Measurements from ENCODE around the gene GPR15.
"Not testable (repeated sequence)": the region's sequence is repeated elsewhere in the genome, so short reads cannot be mapped to it uniquely, and the experiment has no call there.

GPR15 gene

DNA sequence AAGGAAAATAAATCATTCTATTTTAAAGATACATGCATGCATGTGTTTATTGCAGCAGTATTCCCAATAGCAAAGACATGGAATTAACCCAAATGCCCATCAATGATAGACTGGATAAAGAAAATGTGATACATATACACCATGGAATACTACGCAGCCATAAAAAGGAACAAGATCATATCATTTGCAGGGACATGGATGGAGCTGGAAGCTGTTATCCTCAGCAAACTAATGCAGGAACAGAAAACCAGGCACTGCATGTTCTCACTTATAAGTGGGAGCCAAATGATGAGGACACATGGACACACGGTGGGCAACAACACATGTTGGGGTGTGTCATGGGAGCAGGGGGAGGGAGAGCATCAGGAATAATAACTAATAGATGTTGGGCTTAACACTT, 28.0 kb downstream of the GPR15 start:
- not testable (repeated sequence) for DNase-seq

DNA sequence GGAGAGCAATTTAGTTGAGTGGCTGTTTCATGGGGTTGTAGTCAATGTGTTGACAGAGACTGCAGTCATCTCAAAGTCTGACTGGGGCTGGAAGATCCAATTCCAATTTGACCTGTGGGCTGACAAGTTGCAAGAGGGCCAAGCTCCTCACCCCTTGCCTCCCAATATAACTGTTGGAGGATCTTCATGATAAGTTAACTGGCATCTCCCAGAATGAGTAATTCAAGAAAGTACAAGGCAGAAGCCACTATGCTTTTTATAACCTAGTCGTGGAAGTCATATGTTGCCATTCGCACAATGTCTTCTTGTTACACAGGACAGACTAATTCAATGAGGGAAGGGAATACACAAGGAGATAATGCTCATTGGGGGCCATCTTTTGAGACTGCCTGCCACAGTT, 29.1 kb downstream of the GPR15 start:
- peak; percentile 80 for DNase-seq

DNA sequence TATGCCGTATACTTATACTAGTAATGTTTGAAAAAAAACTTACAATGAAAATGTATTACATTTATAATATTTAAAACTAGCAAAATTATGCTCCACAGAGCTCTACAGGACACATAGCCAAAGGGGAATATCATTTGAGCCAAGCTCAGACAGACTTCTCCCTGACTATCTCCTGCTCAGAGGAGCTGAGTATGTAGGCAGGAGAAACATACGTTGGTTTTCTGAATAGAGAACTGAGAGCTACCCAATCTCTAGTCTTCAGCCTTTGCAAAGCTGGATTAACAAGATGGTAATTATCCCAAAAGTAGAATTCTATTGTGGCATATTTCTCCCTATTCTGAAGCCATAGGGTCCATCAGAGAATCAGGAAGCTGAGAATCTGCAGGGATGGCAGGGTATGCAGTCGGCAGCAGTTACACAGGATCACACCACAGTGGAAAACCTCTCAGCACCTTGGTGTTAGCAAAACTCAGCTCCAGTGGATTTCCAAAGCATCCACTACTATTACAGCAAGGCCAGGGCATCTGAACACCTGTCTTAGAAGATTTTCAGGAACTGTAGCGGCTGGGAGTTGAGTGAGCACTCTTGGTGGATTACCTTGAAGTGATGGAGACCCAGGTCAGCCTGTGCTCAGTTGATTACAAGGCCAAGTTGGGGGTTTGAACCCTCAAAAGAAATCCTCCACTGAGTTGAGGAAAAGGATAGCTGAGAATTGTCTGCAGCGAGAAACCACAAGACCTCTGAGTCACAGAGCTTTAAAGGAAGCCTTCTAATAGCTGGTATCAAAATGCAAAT, 30.1 kb downstream of the GPR15 start:
- peak; percentile 76 for DNase-seq

DNA sequence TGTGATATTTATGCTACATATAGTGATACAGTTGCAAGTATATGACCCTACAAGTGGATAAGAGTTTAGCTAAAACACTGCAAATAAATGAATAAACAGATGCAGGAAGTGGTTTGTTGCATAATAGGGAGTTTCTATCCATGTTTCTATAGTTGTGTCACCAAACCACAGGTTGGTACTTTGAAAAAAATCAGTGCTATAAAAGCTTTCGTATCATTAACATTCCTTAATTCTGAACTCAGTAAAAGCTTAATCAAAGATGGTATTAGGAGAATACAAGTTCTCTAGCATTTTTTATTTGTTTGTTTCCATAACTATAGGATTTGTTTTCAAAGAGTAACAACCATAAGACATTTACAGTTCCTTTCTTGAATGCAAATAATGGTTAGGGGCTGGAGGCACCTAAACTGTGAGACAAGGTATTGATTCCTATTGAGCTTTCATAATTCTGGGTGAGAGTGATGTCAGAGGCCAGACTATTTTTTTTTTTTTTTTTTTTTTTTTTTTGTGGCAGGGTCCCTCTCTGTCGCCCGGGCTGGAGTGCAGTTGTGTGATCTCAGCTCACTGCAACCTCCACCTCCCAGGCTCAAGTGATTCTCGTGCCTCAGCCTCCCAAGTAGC, 32.0 kb downstream of the GPR15 start:
- peak; percentile 81 for DNase-seq

DNA sequence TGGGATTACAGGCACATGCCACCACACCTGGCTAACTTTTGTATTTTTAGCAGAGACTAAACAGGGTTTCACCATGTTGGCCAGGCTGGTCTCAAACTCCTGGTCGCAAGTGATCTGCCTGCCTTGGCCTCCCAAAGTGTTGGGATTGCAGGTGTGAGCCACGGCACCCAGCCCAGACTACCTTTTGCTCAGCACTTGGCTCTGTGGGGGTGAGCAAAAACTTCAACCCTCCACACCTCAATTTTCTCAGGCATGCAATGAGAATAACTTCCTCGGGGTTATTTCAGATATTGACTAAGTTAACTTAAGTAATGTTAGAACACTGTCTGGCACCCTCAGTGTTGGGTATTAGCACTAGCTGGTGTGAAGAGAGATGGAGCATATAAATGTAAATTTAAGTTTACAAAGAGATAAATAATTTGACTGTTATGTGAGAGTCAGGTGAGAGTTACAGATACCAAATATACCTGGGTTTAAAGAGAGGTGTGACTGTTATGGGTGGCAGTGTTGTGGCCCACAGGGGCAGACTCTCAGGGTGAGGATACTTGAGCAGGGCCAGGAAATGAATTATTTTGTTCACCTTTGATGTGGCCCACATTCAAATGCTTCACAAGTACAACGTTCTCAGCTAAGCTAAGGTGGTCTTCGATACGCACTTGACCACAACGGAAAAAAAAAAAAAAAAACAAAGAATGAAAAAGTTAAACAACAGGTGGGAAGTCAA, 32.7 kb downstream of the GPR15 start:
- peak; percentile 53 for DNase-seq

DNA sequence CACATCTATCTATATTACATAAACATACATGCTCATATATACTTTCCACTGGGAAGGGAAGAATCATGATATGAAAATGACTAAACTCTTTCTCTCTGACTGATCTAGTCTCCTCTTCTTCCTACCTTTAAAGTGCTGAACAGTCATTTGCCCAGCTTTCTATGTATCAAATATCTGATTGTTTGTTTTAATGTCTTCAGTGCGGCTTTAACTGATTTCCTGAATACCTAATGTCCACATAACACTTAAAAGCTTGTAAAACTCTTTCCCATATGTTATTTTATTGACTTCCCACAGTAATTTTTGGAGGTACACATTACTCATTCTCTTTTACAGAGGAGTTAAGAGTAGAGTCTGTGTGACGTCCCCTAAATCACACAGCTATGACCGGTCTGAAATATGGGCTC, 33.5 kb downstream of the GPR15 start:
- DNase-seq = peak; percentile 80

DNA sequence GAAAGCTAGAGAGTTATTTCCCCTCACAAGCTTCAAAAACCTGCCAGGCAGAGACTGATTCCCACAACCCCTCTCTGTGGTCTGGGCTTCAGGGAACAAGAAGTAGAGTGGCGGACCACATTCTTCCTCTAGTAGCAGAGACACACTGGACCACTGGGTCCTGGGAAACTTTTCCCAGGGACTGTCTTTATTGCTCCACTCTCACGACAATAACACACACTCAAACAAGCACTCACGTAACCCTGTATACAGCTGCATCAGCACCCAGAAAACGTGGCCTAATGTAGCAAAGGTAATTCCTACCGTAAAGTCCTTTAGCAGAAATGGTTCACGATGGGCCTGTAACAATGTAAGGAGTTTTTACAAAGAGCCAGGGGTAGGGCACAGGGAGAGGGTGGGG, 34.1 kb downstream of the GPR15 start:
- DNase-seq = no peak

DNA sequence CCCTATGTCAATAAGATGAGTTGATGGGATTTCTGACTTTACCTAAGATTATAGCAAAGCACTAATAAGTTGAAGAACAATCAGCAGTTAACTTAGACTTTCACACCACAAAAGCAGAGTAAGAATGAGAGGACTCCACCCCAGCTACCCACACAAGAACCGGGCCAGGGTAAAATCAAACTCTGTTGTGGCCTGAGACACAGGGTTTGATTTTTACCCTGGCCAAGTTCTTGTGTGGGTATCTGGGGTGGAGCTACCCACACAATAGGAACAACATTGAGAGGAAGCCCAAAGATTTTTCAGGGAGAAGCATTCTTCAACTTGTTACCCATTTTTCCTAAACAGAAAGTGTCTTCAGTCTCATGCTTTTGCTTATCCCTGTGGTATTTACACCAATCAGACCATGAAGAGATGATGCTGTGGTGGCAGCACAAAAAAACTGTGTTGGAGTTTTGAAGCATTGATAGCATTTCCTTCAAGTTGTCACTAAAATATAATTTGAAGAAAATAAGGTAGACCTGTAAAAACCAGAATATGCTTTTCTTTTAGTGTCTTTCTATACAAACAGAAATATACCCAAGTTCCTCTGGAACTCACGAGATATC, 36.0 kb downstream of the GPR15 start:
- DNase-seq = peak; percentile 78

DNA sequence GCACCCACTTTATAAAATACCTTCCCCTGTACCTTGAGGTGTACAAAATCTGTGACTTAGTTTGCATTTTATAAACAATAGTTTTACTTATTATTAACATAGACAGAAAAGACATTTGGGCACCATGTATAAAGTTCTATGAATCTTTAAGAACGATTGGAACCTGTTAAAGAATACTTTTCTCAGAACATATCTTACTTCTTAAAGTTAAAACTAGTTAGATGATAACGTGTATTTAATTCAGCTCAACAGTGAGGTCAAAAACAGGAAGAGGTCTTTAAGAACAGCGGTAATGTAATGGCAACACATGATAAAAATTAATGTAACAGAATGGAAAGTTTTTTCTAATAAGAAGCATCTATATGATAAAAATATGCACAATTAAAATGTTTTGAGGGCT, 36.6 kb downstream of the GPR15 start:
- no peak for DNase-seq

DNA sequence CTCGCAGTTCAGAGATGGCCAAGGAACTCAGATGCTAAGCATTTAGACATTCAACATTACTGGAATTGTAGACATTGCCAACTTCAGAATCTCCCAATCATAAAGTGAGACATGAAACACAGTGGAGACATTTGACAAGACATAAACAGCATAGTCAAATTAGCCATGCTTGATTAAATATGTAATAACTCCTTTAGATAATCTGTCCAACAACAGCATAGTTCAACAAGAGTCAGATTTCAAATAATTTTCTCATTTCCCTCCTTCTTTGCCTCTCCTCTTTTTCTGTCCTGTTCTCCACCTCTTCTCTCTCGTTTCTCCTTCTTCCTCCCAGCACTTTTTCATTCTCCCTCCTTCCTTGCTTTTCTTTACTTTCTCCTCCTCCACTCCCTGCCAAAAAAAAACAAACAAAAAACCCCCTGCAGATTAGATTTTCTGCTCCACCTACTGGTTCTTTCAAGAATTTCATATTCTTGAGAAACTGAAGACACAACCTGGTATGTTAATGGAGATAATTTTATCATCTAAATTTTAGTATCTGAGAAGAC, 41.5 kb downstream of the GPR15 start:
- peak; percentile 51 for DNase-seq

DNA sequence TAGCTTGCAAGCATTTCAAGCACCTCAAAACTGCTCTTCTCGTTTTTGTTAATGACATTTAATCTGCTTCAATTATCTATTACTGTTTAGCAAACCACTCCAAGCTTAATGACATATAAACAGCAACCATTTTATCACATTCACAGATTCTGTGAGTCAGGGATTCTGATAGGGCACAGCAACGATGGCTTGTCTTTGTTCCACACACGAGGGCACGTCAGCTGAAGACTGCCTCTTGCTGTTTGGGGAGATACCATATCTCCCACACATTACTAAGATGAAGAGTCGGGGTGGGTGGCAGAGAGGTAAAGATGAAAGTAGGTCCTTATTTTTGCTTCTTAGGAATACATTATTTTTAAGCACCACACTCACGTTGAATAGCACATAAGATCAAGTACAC, 42.4 kb downstream of the GPR15 start:
- DNase-seq = peak; percentile 50

DNA sequence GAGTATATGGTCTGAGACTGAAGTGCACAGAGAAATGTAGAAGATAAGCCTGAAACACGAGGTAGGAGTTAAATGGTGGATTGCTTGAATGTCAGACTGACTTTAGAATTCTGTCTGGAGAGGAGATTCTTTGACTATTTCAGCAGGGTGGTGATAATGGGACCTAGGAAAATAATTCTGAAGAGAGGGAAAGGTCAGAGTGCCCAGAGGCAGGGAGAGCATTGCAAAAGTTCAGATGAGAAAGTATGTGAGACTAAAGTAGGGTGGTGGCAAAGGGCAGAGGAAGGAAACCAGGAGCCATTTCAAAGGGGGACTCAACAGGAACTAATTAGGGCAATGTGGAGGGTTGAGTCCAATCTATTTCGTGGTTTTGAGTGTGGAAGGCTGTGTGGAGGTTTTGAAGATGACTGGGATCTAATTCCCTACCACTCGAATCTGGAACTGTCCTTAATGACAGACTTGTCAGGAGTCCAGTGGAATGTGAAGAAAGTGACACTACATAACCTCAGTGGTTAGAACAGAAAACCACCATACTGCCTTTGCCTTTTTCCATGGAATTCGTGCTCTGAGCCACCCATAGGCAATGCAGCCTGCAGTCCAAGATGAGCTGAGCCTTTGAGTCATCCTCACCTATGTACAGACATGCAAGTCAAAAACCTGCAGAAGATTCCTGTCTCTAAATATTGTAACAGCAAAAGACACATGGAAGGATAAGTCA, 45.6 kb downstream of the GPR15 start:
- no peak for DNase-seq

DNA sequence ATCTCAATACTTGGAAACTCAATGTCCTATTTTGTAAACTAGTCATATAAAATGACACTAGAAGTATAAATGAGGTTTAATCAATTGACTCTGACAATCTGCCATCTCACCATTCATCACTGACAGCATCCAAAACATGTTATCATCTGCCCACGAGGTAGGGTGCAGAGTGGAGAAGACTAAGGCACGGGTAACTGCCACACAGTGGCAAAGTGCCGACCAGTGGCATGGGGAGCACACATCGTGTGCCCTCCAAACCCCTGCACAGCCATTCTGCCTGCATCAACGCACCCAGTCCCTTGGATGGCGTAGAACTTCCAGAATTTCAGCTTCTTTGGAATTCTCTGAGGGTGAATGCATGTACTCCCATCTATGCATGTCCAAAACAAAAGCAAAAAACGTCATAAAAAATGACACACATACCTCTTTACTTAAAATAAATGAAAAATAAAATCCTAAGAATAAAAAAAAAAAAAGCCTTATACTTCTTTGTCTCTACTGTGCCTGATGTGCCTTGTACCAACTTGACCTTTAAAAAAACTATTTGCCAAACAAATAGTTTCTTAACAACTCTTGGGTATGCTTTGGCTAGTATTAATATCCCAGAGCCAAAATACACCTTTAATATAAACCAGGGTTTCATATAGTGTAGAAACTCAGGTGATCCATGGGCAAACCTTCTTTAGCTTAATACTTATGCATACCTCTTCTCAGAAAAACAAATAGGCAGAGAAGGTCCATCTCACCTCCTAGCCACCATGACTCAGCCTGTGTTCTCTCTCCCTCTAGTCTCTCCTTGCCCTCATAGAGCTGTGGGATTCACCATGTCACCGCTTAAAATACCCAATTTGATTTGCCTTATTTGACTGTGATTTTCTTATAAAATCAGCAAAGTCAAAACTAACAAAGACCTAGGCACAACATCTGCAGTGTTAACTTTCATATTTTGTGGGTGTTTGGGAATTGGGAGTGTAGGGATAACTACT, 48.9 kb downstream of the GPR15 start:
- no peak for DNase-seq

DNA sequence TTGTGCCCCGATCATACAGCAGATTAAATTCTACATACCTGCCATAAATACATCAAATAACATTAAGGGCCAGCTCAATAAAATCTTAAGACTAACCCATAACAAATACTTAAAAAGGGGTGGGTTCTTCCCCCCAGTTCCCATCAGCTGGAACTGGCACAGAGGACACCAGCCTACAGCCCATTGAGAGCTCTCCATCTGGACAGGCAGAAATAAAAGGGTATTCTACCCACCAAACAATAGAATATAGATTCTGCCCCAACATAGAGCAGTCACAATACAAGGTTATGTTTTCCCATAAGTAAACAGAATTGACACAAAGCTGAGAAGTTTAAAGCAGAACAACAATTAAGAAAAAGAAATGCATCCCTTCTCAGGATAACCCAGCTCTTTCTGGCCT, 49.7 kb downstream of the GPR15 start:
- DNase-seq = no peak

DNA sequence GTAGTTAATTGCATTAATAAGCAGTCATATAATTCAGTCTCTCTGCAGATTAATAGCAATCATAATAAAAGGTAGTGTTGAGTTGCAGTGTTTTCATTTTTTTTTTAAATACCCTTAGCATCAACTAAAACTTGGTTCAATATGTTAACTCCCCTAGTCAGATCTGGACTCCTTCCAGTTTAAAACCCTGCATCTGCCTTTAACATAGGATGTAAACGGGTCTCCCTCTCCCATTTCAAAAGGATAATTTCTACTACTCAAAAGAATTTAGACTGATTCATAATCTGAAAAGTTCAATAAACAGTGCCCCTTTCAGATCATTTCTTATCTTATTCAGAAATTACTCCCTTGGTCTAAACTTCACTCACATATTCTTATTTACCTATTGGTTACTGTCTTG, 50.3 kb downstream of the GPR15 start:
- DNase-seq = no peak

DNA sequence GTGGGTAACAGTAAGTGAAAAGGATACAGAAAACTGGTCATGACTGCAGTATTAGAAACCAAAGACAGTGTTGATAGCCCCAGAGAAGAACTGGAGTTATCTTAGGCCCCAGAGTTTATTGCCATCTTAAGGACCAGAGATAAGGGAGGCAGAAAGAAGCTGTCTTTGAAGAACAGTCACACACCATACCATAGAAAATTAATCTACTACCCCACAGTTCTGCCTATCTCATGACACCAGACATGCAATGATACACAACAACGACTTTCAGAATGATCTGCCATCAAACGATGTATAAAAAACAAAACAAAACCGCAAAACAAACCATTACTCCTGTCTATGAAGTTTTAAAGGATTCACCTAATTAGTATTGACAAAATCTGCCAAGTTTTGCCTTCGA, 52.0 kb downstream of the GPR15 start:
- DNase-seq = no peak
